Trophoblast cell (in vitro differentiated cells and primary cell): ENCODE data around the gene CEP68.

Experiments
- DNase-seq, 2 donors: peaks; one replicate each; pipeline ENCODE4 v3.0.0-alpha.2; 2016
- H2AFZ ChIP-seq: 2 replicates; pipeline ENCODE4 v1.6.1; 2013; ENCODE audit warnings: low read length, moderate library complexity, mild to moderate bottlenecking; ENCODE audit not compliant: insufficient read depth, poor library complexity
- H2AK5ac ChIP-seq: 2 replicates; pipeline ENCODE4 v1.6.1; 2013; ENCODE audit warnings: mild to moderate bottlenecking, low read length
- H2BK120ac ChIP-seq: 2 replicates; pipeline ENCODE4 v1.6.1; 2013; ENCODE audit warnings: low read length, mild to moderate bottlenecking, moderate library complexity; ENCODE audit not compliant: insufficient read depth, poor library complexity
- H2BK12ac ChIP-seq: 2 replicates; pipeline ENCODE4 v1.6.1; 2013; ENCODE audit warnings: mild to moderate bottlenecking, low read length, moderate library complexity
- H2BK5ac ChIP-seq: 2 replicates; pipeline ENCODE4 v1.6.1; 2013; ENCODE audit warnings: low read length, low read depth, moderate library complexity, mild to moderate bottlenecking; ENCODE audit not compliant: poor library complexity
- H3K14ac ChIP-seq: 2 replicates; pipeline ENCODE4 v1.6.1; 2013; ENCODE audit warnings: mild to moderate bottlenecking, low read length
- H3K18ac ChIP-seq: 2 replicates; pipeline ENCODE4 v1.6.1; 2013; ENCODE audit warnings: mild to moderate bottlenecking, low read length
- H3K23ac ChIP-seq: 2 replicates; pipeline ENCODE4 v1.6.1; 2013; ENCODE audit warnings: low read length
- H3K27ac ChIP-seq: 2 replicates; pipeline ENCODE4 v1.5.1; 2013; ENCODE audit warnings: low read depth, mild to moderate bottlenecking, inconsistent platforms, low read length, moderate library complexity
- H3K27me3 ChIP-seq: 2 replicates; pipeline ENCODE4 v1.6.1; 2013; ENCODE audit warnings: inconsistent platforms, mild to moderate bottlenecking, low read length, moderate library complexity; ENCODE audit not compliant: insufficient read depth
- H3K36me3 ChIP-seq, 2 experiments: 1 replicate in 1 of 2; 2 replicates in 1 of 2; pipeline ENCODE4 v1.6.1; 2013; ENCODE audit warnings: low read length in 2 of 2, mild to moderate bottlenecking in 2 of 2, moderate library complexity in 1 of 2; ENCODE audit not compliant: insufficient read depth in 2 of 2, control insufficient read depth in 1 of 2
- H3K4ac ChIP-seq: 2 replicates; pipeline ENCODE4 v1.6.1; 2013; ENCODE audit warnings: low read depth, mild to moderate bottlenecking, low read length, moderate library complexity
- H3K4me1 ChIP-seq, 2 experiments: 1 replicate in 1 of 2; 2 replicates in 1 of 2; pipeline ENCODE4 v1.6.1; 2013; ENCODE audit warnings: low read length in 2 of 2, mild to moderate bottlenecking in 2 of 2, moderate library complexity in 1 of 2; ENCODE audit not compliant: insufficient read depth in 2 of 2, control insufficient read depth in 1 of 2
- H3K4me2 ChIP-seq: 2 replicates; pipeline ENCODE4 v1.6.1; 2013; ENCODE audit warnings: inconsistent platforms, mild to moderate bottlenecking, low read length, moderate library complexity
- H3K4me3 ChIP-seq: 2 replicates; pipeline ENCODE4 v1.5.1; 2013; ENCODE audit warnings: mild to moderate bottlenecking, low read depth, low read length, inconsistent platforms
- H3K79me1 ChIP-seq: one replicate; pipeline ENCODE4 v1.6.1; 2013; ENCODE audit warnings: low read length
- H3K79me2 ChIP-seq: 2 replicates; pipeline ENCODE4 v1.6.1; 2013; ENCODE audit warnings: low read length, mild to moderate bottlenecking; ENCODE audit not compliant: control insufficient read depth, insufficient read depth, poor library complexity
- H3K9ac ChIP-seq: 2 replicates; pipeline ENCODE4 v1.6.1; 2013; ENCODE audit warnings: mild to moderate bottlenecking, low read length
- H3K9me3 ChIP-seq: 2 replicates; pipeline ENCODE4 v1.6.1; 2013; ENCODE audit warnings: low read depth, mild to moderate bottlenecking, control low read depth, inconsistent platforms, low read length; ENCODE audit not compliant: insufficient read depth
- H4K12ac ChIP-seq: 2 replicates; pipeline ENCODE4 v1.6.1; 2013; ENCODE audit warnings: low read depth, mild to moderate bottlenecking, low read length, moderate library complexity
- H4K8ac ChIP-seq: 2 replicates; pipeline ENCODE4 v1.6.1; 2013; ENCODE audit warnings: low read depth, mild to moderate bottlenecking, low read length, moderate library complexity
- H4K91ac ChIP-seq: one replicate; pipeline ENCODE4 v1.6.1; 2013; ENCODE audit warnings: low read depth, mild to moderate bottlenecking, low read length, moderate library complexity
- WGBS: extraction: QIAGEN DNeasy Blood & Tissue Kit; methylation state at CpG from one replicate; pipeline ENCODE4 v1.1.7; 2013; ENCODE audit warnings: missing lambda C conversion rate; ENCODE audit not compliant: insufficient read length, insufficient coverage; ENCODE audit errors: extremely low coverage; 5-methylcytosine and 5-hydroxymethylcytosine counted together

CEP68 gene

GRCh38 chr2:65057054-65057375, 799 bp downstream of the CEP68 start:
- Histone ChIP-seq H4K91ac (no peak overlapping the region), H4K8ac (no peak overlapping the region), H2BK12ac (no peak overlapping the region), H3K79me1 (peaks cover 3% of the 10 kb centered on the region), H3K9ac (no peak overlapping the region), H3K36me3 (no peaks in the 10 kb centered on the region), H3K18ac (no peak overlapping the region), H3K27me3 (no peaks in the 10 kb centered on the region), H2AK5ac (no peak overlapping the region), H2BK5ac (no peak overlapping the region), H3K27ac (no peak overlapping the region), H4K12ac (no peak overlapping the region), H2BK120ac (no peak overlapping the region), H3K4me1 (peaks cover 0 to 3% of the 10 kb centered on the region in 2 experiments), H2AFZ (no peak overlapping the region), H3K4ac (no peak overlapping the region), H3K4me2 (peak overlapping the region; percentile 90), H3K9me3 (peaks cover 2% of the 10 kb centered on the region), H3K23ac (no peak overlapping the region), H3K4me3 (no peak overlapping the region), H3K79me2 (no peaks in the 10 kb centered on the region), H3K14ac (no peak overlapping the region)
- no peak for DNase-seq
- WGBS, result no CpG with 5 or more reads among the region's 5 CpGs

- H3K27ac ChIP-seq, result no peak overlapping the region
- H3K9me3 ChIP-seq, result peaks cover 2% of the 10 kb centered on the region
- no peak overlapping the region for H2AK5ac ChIP-seq
- no peak for DNase-seq
- H3K4ac ChIP-seq, result no peak overlapping the region
- H3K4me2 ChIP-seq, result peak overlapping the region; percentile 90
- H3K36me3 ChIP-seq, result no peaks in the 10 kb centered on the region
- no peak overlapping the region for H3K18ac ChIP-seq
- no peak overlapping the region for H4K8ac ChIP-seq
- no peak overlapping the region for H3K9ac ChIP-seq
- no peak overlapping the region for H3K14ac ChIP-seq
- no peaks in the 10 kb centered on the region for H3K79me2 ChIP-seq
- no peak overlapping the region for H3K4me3 ChIP-seq
- peaks cover 3% of the 10 kb centered on the region for H3K79me1 ChIP-seq
- no peaks in the 10 kb centered on the region for H3K27me3 ChIP-seq
- H3K23ac ChIP-seq, result no peak overlapping the region
- H4K12ac ChIP-seq, result no peak overlapping the region
- H2AFZ ChIP-seq, result no peak overlapping the region
- no peak overlapping the region for H2BK12ac ChIP-seq
- no CpG with 5 or more reads among the region's 6 CpGs for WGBS
- peaks cover 0 to 3% of the 10 kb centered on the region in 2 experiments for H3K4me1 ChIP-seq
- no peak overlapping the region for H2BK120ac ChIP-seq
- H2BK5ac ChIP-seq, result no peak overlapping the region
- H4K91ac ChIP-seq, result no peak overlapping the region
Measured at GRCh38 chr2:65057391-65058052, 1.3 kb downstream of the CEP68 start.

- no CpG with 5 or more reads among the region's 1 CpG for WGBS
- H3K79me1 ChIP-seq, result peaks cover 3% of the 10 kb centered on the region
- no peak overlapping the region for H3K27ac ChIP-seq
- H4K91ac ChIP-seq, result no peak overlapping the region
- H2AK5ac ChIP-seq, result no peak overlapping the region
- no peaks in the 10 kb centered on the region for H3K36me3 ChIP-seq
- no peak overlapping the region for H3K14ac ChIP-seq
- H3K79me2 ChIP-seq, result no peaks in the 10 kb centered on the region
- H3K4me1 ChIP-seq, result peaks cover 0 to 3% of the 10 kb centered on the region in 2 experiments
- DNase-seq, result no peak
- no peak overlapping the region for H4K8ac ChIP-seq
- no peak overlapping the region for H2AFZ ChIP-seq
- no peak overlapping the region for H3K4ac ChIP-seq
- no peak overlapping the region for H3K23ac ChIP-seq
- peaks cover 2% of the 10 kb centered on the region for H3K9me3 ChIP-seq
- no peak overlapping the region for H2BK12ac ChIP-seq
- no peak overlapping the region for H3K4me2 ChIP-seq
- H2BK5ac ChIP-seq, result no peak overlapping the region
- no peak overlapping the region for H4K12ac ChIP-seq
- H3K27me3 ChIP-seq, result no peaks in the 10 kb centered on the region
- no peak overlapping the region for H2BK120ac ChIP-seq
- no peak overlapping the region for H3K18ac ChIP-seq
- H3K9ac ChIP-seq, result no peak overlapping the region
- no peak overlapping the region for H3K4me3 ChIP-seq
Measured at GRCh38 chr2:65059071-65059470, 2.9 kb downstream of the CEP68 start.

- H3K9me3 ChIP-seq, result no peaks in the 10 kb centered on the region
- H3K4me3 ChIP-seq, result no peak overlapping the region
- H3K4me1 ChIP-seq, result no peaks in the 10 kb centered on the region
- no peaks in the 10 kb centered on the region for H3K36me3 ChIP-seq
- no peak overlapping the region for H2AK5ac ChIP-seq
- no CpG with 5 or more reads among the region's 7 CpGs for WGBS
- H3K14ac ChIP-seq, result no peak overlapping the region
- H3K79me2 ChIP-seq, result no peaks in the 10 kb centered on the region
- no peak for DNase-seq
- no peak overlapping the region for H3K4ac ChIP-seq
- no peak overlapping the region for H4K12ac ChIP-seq
- H3K9ac ChIP-seq, result no peak overlapping the region
- H3K4me2 ChIP-seq, result no peak overlapping the region
- H2BK5ac ChIP-seq, result no peak overlapping the region
- no peaks in the 10 kb centered on the region for H3K27me3 ChIP-seq
- H3K23ac ChIP-seq, result no peak overlapping the region
- H4K8ac ChIP-seq, result no peak overlapping the region
- peaks cover 3% of the 10 kb centered on the region for H3K79me1 ChIP-seq
- H2AFZ ChIP-seq, result no peak overlapping the region
- no peak overlapping the region for H2BK12ac ChIP-seq
- H3K18ac ChIP-seq, result no peak overlapping the region
- H4K91ac ChIP-seq, result no peak overlapping the region
- H3K27ac ChIP-seq, result no peak overlapping the region
- no peak overlapping the region for H2BK120ac ChIP-seq
Measured at GRCh38 chr2:65061146-65061909, 5.1 kb downstream of the CEP68 start.
